GM21423 (cell line): ENCODE data around the gene SUMO3.

Source experiments
- ATAC-seq: cut with Tn5 transposase; IDR thresholded peaks from one replicate; pipeline ENCODE4 v1.9.1; 2021; ENCODE audit warnings: mild to moderate bottlenecking, moderate library complexity; ENCODE audit not compliant: unreplicated experiment

Gene SUMO3

DNA sequence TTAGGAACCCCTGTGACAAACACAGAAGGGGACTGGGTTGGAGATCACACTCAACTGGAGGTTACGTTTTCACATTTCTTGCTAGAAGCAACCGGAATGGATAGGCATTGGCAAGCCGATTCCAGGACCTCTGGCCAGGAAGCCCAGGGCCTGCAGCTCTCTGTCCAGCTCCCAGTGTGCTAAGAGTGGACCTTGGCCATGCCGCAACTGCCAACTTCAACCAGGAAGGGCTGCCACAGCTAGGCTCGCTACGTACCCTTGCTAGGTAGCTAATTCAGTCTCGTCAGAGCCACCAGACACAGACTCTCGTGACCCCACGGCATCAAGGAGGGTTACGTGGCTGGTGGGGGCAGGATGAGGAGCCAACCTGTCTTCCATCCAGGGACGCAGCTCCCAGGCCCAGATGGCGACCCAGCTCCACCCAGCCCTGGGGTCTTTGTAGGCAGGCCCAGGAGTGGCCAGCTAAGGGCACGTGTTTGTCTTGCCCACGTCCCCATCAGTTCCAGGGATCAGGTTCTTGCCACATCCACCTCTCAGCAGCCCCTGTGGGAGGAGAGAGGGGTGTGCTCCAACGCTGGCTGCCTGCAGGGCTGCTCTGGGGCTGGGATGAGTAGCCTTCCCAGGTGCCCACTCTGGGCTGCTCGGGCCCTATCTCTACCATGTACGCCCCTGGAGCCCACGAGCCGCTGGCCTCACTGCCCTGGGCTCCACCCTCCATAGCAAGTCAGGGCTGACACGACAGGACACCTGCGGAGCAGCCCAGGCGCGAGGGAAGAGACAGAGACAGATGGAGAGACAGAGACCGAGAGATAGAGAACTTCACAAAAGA lies 55.4 kb downstream of the SUMO3 start:
- no peak for ATAC-seq

DNA sequence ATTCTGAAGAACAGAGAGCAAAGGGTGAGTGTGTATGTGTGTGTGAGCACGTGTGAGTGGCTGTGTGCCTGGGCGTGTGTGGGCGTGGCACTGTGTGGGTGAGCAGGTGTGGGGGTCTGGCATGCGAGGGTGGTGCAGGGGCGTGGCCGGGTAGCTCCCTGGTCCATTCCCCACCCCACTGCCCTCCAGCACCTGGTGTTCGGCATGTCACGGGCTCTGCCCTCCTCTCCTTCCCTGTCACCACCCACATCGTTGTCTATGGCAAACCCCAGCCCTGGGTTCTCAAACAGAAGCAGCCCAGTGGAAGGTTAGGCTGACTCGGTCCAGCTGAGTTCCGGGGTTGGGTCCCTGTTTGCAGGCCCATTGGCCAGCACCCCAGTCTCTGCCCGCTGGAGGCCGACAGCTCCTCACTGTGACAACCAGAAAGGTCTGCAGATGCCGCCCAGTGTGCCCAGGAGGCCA lies 56.1 kb downstream of the SUMO3 start:
- ATAC-seq = no peak

DNA sequence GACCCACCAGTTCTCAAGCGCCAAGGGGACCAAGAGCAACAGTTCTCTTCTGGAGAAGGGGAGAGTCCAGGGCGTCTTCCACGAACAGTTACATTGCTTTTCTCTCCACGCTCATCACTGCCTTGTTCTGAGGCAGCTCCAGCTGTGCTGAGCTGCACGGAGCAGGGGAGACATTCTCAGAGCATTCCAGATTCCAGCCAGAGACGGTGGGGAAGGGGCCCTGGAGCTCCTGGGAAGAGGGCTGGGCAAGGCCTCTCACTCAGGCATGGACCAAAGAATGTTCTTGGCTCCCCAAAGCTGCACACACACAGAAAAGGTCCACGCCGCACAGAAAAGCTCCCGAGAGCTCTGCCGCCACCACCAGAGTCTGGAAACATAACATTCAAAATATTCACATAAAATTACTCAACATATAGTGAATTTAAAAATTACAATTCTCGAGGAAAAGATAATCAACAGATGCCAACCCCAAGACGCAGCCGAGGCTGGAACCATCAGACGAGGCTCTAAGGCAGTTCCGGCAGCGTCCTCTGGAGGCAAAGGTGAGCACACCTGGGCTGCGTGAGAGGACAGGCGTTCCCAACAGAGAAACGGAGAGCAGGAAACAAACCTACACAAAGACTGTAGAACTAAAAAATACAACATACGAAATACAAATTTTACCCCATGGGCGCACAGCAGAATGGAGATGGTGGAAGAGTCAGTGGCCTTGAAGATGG lies 56.7 kb downstream of the SUMO3 start:
- no peak for ATAC-seq

DNA sequence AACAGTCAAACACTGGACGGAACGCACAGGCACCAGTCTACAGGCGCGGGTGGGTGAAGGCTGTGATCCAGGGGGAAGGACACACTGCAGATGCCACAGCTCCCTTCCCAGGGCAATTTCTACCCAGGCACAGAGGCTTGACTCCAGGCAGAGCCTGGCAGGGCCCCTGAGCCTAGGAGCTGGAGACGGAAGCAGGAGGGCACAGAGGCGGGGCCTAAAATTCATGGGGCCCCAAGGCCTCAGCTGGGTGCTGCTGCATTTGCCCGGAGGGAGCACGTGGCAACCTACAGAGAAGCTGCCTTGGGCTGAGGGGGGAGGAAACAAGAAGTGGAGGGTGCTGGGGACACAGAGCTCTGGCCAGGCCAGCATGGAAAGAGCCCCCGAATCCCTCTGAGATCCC lies 57.5 kb downstream of the SUMO3 start:
- no peak for ATAC-seq

DNA sequence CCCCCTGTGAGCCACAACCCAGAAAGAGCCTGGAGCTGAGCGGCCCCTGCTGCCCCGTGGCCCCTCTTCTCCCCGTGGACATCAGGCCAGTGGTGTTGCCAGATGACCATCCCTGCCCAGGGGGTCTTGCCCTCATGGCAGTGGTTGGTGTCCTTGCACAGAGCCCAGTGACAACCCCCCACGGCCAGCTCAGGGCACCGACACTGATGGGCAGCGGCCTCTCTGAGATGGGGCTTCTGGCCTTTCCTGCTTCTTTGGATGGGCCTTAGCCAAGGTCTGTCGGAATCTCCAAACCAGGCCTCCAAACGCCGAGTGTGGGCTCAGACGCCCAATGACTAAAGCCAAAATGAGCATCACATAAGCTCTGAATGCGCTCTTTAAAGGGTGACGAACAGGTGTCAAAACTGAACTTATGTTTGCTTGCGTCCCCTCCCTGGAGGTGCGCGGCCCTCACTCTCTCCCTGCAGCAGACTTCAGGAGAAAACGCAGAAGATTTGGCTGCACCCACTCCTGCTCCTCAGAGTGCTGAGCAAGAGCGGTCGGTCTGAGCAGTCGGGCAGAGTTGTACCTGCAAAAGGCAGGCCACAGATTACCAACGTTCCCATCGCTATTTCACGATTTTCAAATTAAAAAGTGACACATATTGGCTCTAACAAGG lies 58.1 kb downstream of the SUMO3 start:
- ATAC-seq = no peak

DNA sequence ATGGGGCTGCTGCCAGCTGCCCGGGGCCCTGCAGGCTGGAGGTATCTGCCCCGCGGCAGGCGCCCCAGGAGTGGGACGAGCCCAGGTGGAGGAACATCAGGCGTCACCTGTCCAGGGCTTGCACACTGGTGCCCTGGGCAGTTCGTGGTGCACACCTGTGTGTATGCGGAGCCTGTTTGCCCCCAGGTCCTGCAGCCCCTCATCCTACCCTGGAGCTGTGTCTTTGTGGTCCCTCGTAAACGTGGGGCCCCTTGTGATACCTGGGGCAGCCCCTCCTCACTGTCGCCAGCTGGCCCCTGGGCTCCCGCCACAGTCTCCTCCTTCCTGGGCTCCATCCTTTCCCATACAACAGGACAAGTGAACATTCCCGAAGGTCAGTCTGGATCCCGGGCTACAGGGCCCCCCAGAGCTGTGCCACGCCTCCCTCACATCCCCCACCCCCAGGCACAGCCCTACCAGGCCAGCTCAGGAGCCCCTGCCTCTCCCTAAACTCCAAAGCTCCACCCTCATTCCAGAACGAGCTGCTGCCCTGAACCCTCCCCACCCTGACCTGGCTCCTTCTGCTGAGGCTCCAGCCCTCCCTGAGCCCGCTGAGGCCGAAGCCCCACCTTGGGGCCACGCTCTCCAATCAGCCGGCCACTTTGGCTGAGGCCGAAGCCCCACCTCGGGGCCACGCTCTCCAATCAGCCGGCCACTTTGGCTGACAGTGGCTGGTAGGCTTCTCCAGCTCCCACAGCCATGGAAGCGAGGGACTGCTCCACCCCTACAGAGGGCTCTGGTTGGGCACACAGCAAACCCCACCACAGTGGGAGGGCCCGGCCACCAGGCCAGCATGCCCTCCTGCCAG lies 58.9 kb downstream of the SUMO3 start:
- no peak for ATAC-seq

DNA sequence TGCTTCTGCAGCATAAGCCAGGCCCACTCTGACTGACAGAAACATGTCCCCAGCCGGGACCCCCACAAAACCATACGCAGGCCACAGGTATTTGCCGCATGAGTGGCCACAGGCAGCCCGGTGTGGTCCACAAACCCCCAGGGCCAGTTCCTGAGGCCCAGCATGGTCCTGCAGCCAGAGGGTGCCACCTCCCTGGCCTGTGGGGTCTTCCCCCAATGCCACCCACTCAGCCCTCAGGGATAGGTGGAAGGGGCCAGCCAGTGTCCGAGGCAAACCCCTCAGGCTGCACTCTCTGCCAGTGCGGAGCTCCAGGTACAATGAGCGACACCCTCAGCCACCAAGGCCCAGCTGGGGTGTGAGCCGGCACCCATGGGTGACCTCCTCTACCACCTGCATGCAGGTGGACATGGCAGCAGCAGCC lies 59.7 kb downstream of the SUMO3 start:
- no peak for ATAC-seq

DNA sequence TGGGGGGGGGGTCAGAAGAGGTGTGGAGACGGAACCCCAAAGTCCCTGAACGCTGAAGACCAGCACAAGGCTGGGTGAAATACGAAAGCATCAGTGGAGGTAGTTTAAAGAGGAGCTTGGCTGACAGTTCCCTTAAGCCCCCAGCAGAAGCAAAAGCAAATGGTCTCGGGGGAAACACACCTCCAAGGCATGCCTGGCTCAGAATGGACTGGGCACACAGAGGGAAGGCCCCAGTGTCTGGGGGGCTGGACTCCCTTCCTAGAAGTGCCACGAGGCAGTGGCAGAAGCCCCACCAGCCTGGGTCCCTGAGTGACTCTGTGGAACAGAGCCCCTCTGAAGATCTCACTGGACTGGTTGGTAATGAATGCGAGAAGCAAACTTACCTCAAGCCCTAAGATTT lies 60.1 kb downstream of the SUMO3 start:
- ATAC-seq = no peak

DNA sequence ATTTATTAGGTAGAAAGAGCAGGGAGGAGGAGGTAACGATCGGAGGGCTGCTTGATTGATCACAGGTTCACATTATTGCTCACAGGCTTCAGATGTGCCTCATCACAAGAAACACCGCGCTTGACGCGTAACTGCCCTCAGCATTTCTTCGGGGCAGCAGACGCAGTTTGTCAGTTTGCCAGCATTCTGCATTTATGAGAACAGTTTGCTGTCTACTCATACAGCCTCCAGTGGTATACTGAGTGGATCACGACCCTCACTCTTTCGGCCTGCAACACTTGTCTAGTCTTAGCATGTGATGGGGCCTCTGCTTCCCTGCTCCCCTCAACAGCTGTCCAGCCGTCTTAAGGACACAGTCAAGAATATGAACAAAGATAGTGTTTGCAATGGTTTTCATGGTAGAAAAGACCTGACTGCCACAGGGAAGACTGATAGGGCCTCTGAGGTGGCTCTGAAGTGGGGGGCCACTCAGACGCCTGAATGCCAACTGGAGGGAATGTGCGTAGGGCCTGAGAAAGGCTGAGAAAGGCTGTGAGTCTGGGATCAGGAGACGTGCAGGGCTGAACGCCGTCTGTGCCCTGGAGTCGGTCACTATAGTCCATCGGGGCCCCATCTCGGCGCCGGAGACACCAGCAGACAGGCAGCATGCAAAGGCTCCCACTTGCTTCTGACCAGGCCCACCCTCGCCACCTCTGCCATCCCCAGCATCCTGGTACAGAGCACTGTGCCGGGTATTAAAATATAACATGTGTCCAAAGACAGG lies 61.3 kb downstream of the SUMO3 start:
- no peak for ATAC-seq
